ENCODE results near the gene ARL16.

ARL16 gene

DNA sequence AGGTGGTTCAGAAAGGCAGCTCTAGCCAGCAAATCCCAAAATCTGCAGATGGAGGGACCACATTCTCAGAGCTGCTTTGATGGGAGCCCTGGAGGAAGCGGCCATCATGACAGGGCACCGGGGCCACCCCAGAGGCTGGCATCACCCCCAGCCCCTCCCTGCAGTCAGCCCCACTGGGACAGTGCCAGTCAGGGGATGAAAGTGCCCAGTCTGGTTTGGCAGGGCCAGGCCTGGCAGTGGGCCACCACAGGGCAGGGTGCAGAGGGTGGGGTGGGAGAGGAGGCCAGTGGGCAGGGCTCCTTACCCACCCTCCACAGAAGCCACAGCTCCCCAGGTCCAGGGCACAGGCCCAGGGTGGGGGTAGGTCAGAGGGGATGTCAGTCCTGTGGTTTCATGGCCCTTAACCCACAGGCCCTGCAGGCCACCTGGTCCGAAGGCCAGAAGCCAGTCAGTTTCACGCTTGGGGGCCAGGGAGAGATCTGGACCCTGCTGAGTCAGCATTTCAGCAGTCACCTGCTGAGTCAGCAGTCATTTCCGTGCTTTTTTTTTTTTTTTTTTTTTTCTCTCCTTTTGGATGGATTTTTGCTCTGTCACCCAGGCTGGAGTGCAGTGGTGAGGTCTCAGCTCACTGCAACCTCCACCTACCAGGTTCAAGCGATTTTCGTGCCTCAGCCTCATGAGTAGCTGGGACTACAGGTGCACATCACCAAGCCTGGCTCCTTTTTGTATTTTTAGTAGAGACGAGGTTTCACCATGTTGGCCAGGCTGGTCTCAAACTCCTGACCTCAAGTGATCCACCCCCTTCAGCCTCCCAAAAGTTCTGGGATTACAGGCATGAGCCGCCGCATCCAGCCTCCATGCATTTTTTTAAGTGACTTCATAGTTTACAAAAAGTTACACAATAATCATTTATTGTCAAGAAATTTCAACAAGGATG, 38.9 kb upstream of the ARL16 start:
- Mint-ChIP-seq H3K4me1 (peaks cover 17% of the 10 kb centered on the region), H3K36me3 (ENCODE audit: low read depth) (no peaks in the 10 kb centered on the region), H3K4me3 (no peak overlapping the region), H3K27ac (no peak overlapping the region), H3K9me3 (no peaks in the 10 kb centered on the region), H3K27me3 (ENCODE audit: low read depth, poor library complexity) (peaks cover 11% of the 10 kb centered on the region)
- no peak for DNase-seq
- TF ChIP-seq, protein P1, sequence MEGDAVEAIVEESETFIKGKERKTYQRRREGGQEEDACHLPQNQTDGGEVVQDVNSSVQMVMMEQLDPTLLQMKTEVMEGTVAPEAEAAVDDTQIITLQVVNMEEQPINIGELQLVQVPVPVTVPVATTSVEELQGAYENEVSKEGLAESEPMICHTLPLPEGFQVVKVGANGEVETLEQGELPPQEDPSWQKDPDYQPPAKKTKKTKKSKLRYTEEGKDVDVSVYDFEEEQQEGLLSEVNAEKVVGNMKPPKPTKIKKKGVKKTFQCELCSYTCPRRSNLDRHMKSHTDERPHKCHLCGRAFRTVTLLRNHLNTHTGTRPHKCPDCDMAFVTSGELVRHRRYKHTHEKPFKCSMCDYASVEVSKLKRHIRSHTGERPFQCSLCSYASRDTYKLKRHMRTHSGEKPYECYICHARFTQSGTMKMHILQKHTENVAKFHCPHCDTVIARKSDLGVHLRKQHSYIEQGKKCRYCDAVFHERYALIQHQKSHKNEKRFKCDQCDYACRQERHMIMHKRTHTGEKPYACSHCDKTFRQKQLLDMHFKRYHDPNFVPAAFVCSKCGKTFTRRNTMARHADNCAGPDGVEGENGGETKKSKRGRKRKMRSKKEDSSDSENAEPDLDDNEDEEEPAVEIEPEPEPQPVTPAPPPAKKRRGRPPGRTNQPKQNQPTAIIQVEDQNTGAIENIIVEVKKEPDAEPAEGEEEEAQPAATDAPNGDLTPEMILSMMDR (IDR thresholded peaks at IDR 0.05): no peak

DNA sequence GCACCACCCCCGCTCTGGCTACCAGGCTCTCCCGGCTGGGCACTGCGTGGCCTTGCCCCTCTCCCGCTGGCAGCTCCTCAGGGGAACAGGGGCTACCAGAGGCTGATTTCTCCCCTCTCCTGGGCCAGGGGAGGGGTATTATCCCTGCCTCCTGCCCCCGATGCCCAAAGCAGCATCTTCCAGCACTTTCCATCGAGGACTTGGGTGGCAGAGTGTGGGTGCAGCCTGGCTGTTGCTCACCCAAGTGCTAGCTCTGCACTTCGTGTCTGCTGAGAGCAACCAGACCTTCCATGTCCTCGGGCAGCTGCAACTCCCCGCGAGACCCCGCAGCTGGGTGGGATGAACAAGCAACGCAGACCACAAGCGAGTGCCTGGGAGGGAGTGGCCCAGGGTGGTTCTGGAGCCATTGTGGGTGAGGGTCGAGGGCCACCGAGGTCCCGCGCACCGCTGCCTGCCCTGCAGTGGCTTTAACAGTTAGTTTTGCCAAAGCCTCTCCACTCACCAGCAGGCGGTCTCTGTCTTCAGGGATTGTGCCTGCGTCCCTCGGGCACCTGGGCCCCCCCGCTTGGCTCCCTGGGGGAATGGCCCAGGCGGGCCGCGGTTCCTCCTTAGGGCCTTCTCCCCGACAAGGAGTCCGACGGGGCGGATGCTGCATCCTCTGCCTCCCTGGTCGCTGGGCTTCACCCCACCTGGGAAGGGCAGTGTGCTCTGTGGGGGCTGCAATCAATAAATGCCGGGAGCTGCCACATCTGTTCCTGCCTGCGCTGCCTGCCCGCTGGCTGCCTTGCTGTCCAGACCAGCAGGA, 36.9 kb upstream of the ARL16 start:
- H3K9me3 Mint-ChIP-seq: no peaks in the 10 kb centered on the region
- no peak for DNase-seq
- no peak overlapping the region for H3K4me3 Mint-ChIP-seq
- TF ChIP-seq, protein P1 (IDR thresholded peaks at IDR 0.05): no peak
- no peak overlapping the region for H3K27ac Mint-ChIP-seq
- peaks cover 17% of the 10 kb centered on the region for H3K4me1 Mint-ChIP-seq
- peaks cover 6% of the 10 kb centered on the region for H3K27me3 Mint-ChIP-seq (ENCODE audit: low read depth, poor library complexity)
- no peaks in the 10 kb centered on the region for H3K36me3 Mint-ChIP-seq (ENCODE audit: low read depth)

DNA sequence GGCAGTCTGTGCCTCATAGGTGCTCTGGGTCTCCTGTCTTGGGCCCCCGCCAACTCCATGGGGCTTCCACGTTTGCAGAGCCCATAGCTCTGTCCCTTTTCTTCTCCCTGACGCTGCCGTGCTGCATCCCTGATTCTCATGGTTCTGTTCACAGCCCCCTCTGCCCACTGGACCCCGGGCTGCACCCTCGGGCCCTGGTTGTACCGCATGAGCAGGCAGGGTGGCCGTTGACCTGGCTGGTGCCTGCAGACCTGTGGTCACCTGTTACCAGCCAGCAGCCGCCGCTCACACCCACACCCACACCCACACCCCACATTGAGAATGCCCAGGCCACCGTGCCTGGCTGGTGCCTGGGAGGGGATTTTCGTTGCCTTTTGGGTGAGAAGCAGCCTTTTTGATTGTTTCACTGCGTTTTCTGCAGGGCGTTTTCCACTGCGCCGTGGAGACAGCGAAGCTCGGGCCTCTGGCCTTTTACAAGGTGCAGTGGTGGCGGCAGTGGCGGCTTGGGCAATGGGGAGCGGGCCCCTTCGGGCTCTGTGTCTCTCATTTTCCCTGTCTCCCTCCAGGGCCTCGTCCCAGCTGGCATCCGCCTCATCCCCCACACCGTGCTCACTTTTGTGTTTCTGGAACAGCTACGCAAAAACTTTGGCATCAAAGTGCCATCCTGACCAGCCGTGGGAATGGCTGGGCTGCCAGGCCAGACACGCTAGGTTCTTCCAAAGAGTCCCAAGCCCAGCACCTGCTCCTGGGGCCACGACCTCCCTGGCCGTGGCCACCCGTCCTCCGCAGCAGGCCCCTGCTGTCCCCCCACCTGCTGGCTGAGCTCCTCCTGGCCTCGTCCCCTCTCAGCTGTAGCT, 36.0 kb upstream of the ARL16 start:
- Mint-ChIP-seq H3K9me3 (no peaks in the 10 kb centered on the region), H3K4me3 (no peak overlapping the region), H3K27me3 (ENCODE audit: low read depth, poor library complexity) (peaks cover 6% of the 10 kb centered on the region), H3K36me3 (ENCODE audit: low read depth) (no peaks in the 10 kb centered on the region), H3K4me1 (peaks cover 17% of the 10 kb centered on the region), H3K27ac (no peak overlapping the region)
- TF ChIP-seq, protein P1 (IDR thresholded peaks at IDR 0.05): no peak
- DNase-seq: no peak

DNA sequence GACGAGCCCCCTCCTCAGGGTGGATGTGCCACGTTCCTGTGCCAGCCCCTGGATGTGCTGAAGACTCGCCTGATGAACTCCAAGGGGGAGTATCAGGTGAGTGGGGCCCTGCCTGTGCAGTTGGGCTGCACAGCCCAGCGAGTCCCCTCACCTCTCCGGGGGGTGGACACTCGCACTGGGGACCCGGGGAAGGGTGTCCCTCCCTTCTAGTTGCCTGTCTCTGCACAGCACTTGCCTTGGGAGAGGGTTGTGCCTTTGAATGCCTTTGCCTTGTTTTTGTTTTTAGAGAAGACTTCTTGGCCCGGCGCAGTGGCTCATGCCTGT, 34.1 kb upstream of the ARL16 start:
- peaks cover 20% of the 10 kb centered on the region for H3K4me1 Mint-ChIP-seq
- no peak for DNase-seq
- H3K27ac Mint-ChIP-seq: no peak overlapping the region
- H3K27me3 Mint-ChIP-seq (ENCODE audit: low read depth, poor library complexity): peaks cover 2% of the 10 kb centered on the region
- H3K36me3 Mint-ChIP-seq (ENCODE audit: low read depth): no peaks in the 10 kb centered on the region
- no peaks in the 10 kb centered on the region for H3K9me3 Mint-ChIP-seq
- TF ChIP-seq, protein P1 (IDR thresholded peaks at IDR 0.05): no peak
- H3K4me3 Mint-ChIP-seq: no peak overlapping the region

DNA sequence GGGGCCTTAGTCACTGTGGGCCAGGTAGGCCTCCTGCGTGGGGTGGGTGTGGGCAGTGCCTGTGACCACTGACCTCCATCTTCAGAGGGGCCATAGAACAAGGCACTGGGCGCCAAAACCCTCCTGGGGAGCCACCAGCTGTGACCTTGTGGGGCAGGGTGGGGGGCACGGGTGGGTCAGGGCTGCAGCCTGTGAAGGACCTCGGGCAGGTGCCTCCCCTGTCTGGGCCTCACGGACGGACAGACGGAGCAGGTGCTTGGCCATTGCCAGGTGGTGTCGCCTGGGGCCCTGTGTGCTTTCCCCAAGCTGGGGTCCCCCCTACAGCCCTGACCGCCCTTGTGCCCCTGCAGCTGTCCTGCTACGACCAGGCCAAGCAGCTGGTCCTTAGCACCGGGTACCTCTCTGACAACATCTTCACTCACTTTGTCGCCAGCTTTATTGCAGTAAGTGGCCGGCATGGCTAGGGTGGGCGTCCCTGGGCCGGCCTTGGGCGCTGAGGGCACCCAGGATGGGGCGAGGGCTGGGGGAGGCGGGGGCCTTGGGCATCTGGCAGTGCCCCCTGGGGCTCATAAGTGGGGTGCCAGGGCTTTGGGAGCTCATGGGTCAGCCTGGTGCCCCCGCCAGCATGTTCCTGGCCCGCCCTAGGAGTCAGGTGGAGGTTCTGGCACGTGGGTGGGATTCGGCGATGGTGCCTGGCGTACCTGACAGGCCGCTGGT, 33.6 kb upstream of the ARL16 start:
- TF ChIP-seq, protein P1 (IDR thresholded peaks at IDR 0.05): no peak
- Mint-ChIP-seq H3K4me1 (peaks cover 20% of the 10 kb centered on the region), H3K36me3 (ENCODE audit: low read depth) (no peaks in the 10 kb centered on the region), H3K9me3 (no peaks in the 10 kb centered on the region), H3K4me3 (no peak overlapping the region), H3K27ac (no peak overlapping the region), H3K27me3 (ENCODE audit: low read depth, poor library complexity) (peaks cover 4% of the 10 kb centered on the region)
- DNase-seq: no peak

All from nephron progenitor cell (in vitro differentiated cells).